K562 (cell line): ENCODE results near the gene TCP10L. TPM values are rescaled to one million over a fixed set of nuclear protein-coding genes. Genes with fewer than 3 reads are reported as not detected.

Experiments
- ATAC-seq: fragments of 200-7000 bp; cut with Tn5 transposase; 3 replicates; pipeline ENCODE4 v1.9.1; 2020; ENCODE audit warnings: moderate library complexity
- BruUV-seq: library from RNA; stranded (reverse); fragments of 400-500 nt; replicated peaks from 2 replicates; lab custom pipeline; 2021; lab: Mats Ljungman, UMichigan
- CTCF ChIA-PET: fragments of 300-600 bp; formaldehyde crosslinking; extraction: SDS; loops from one replicate; lab custom pipeline; 2021; ENCODE audit warnings: low intra/inter-chr PET ratio; lab: Yijun Ruan, JAX
- POLR2A ChIA-PET: fragments of 300-600, 350-650 bp; sonication (Branson Sonifier 250); formaldehyde crosslinking; extraction: SDS; loops from one replicate; lab custom pipeline; 2021; ENCODE audit warnings: antibody characterized with exemption, inconsistent platforms; lab: Yijun Ruan, JAX
- DNase-seq, 4 experiments: peaks; one replicate each; pipeline versions ENCODE4 v3.0.0 to v3.0.0-alpha.2; 2011 to 2018; ENCODE audit warnings: low spot score in 3 of 4, mixed read lengths in 3 of 4; ENCODE audit errors: extremely low read depth in 1 of 4
- FAIRE-seq: peaks from 2 replicates; lab custom pipeline; 2011; peaks lifted over from hg19 to GRCh38; lab: Jason Lieb, UNC
- H2AFZ ChIP-seq: 2 replicates; pipeline ENCODE4 v1.6.0; 2011; ENCODE audit warnings: low read depth, low read length, control low read depth, inconsistent platforms
- H3K27ac ChIP-seq: fragments of 200-600 bp; 3 replicates; pipeline ENCODE4 v1.8.0; 2011; ENCODE audit warnings: low read depth, mild to moderate bottlenecking, control low read depth, inconsistent platforms, low read length, moderate library complexity, mixed read lengths; ENCODE audit errors: extremely low read depth
- H3K27me3 ChIP-seq, 2 experiments: fragments of 300-600 bp in 1 of 2; 2 replicates in 1 of 2; 3 replicates in 1 of 2; pipeline versions ENCODE4 v1.6.0 to v1.8.0; 2011; ENCODE audit warnings: inconsistent platforms in 2 of 2, low read length in 2 of 2, mild to moderate bottlenecking in 1 of 2, mixed read lengths in 1 of 2, moderate library complexity in 1 of 2; ENCODE audit not compliant: control insufficient read depth in 2 of 2, insufficient read depth in 2 of 2
- H3K36me3 ChIP-seq: fragments of 300-600 bp; 3 replicates; pipeline ENCODE4 v1.8.0; 2011; ENCODE audit warnings: mild to moderate bottlenecking, low read length, inconsistent platforms; ENCODE audit not compliant: control insufficient read depth, insufficient read depth
- H3K4me1 ChIP-seq, 2 experiments: fragments of 200-600 bp in 1 of 2; replicated peaks in 1 of 2; 2 replicates in 1 of 2; 3 replicates in 1 of 2; pipeline versions ENCODE4 v1.5.1 to v1.8.0; 2011; ENCODE audit warnings: inconsistent platforms in 2 of 2, low read length in 2 of 2, mild to moderate bottlenecking in 1 of 2, mixed read lengths in 1 of 2, moderate library complexity in 1 of 2; ENCODE audit not compliant: control insufficient read depth in 2 of 2, insufficient read depth in 2 of 2
- H3K4me2 ChIP-seq: 2 replicates; pipeline ENCODE4 v1.6.1; 2011; ENCODE audit warnings: low read length, control low read depth, inconsistent platforms, mixed read lengths; ENCODE audit not compliant: insufficient read depth
- H3K4me3 ChIP-seq: fragments of 200-600 bp; sonication (generic), shearing (Covaris generic); 2 replicates; pipeline ENCODE4 v1.5.1; 2016; ENCODE audit warnings: control low read depth, inconsistent platforms
- H3K79me2 ChIP-seq: fragments of 200-600 bp; 3 replicates; pipeline ENCODE4 v1.8.0; 2011; ENCODE audit warnings: low read length, inconsistent platforms; ENCODE audit not compliant: control insufficient read depth, insufficient read depth
- H3K9ac ChIP-seq, 2 experiments: 2 replicates each; pipeline versions ENCODE4 v1.6.0 to v1.6.1; 2011; ENCODE audit warnings: low read depth in 2 of 2, low read length in 2 of 2, control low read depth in 1 of 2, inconsistent platforms in 1 of 2, mild to moderate bottlenecking in 1 of 2, mixed read lengths in 1 of 2; ENCODE audit not compliant: insufficient read depth in 1 of 2
- H3K9me1 ChIP-seq: one replicate; pipeline ENCODE4 v1.6.0; 2011; ENCODE audit warnings: inconsistent platforms, mild to moderate bottlenecking, low read length, moderate library complexity; ENCODE audit not compliant: control insufficient read depth, insufficient read depth
- H3K9me3 ChIP-seq: replicated peaks from 2 replicates; pipeline ENCODE4 v1.5.1; 2011; ENCODE audit warnings: low read depth, low read length, inconsistent platforms; ENCODE audit not compliant: control insufficient read depth, insufficient read depth
- H4K20me1 ChIP-seq: replicated peaks from 2 replicates; pipeline ENCODE4 v1.6.1; 2011; ENCODE audit warnings: low read length, inconsistent platforms, mixed read lengths; ENCODE audit not compliant: control insufficient read depth, insufficient read depth
- CBX1 ChIP-seq: sonication (generic); IDR thresholded peaks from 2 replicates; pipeline ENCODE4 v1.6.1; 2016; ENCODE audit warnings: antibody characterized with exemption, low read depth, mild to moderate bottlenecking
- E2F3 ChIP-seq: fragments of 250-450 bp; sonication (Bioruptor Pico); IDR thresholded peaks from 2 replicates; pipeline ENCODE4 v1.4.0; 2020; ENCODE audit warnings: mild to moderate bottlenecking
- GTF2F1 ChIP-seq: IDR thresholded peaks from 2 replicates; pipeline ENCODE4 v1.6.1; 2011; ENCODE audit warnings: low read depth, low read length, improper control_type of control experiment
- HDAC3 ChIP-seq: fragments of 450-650 bp; IDR thresholded peaks from 2 replicates; pipeline ENCODE4 v1.6.1; 2018; ENCODE audit warnings: borderline replicate concordance, mild to moderate bottlenecking, moderate library complexity; ENCODE audit not compliant: partially characterized antibody
- KAT2B ChIP-seq: IDR thresholded peaks from one replicate; pipeline ENCODE4 v1.6.1; 2012; ENCODE audit warnings: low read depth, mild to moderate bottlenecking, control low read depth, inconsistent platforms, low read length, moderate library complexity
- LARP7 ChIP-seq: fragments of 450-650 bp; IDR thresholded peaks from 2 replicates; pipeline ENCODE4 v1.6.1; 2016
- MED1 ChIP-seq: sonication (generic); formaldehyde crosslinking; IDR thresholded peaks from 2 replicates; pipeline ENCODE4 v1.8.1; 2023; ENCODE audit warnings: missing genetic modification reagents, borderline replicate concordance
- MIER1 ChIP-seq: fragments of 450-650 bp; IDR thresholded peaks from 2 replicates; pipeline ENCODE4 v1.6.1; 2016; ENCODE audit warnings: antibody characterized with exemption, mild to moderate bottlenecking, low read depth
- NBN ChIP-seq: fragments of 450-650 bp; IDR thresholded peaks from 2 replicates; pipeline ENCODE4 v1.6.1; 2016; ENCODE audit warnings: low read depth, mild to moderate bottlenecking
- TEAD1 ChIP-seq, 2 experiments: fragments of 450-650 bp in 1 of 2; sonication (generic) in 1 of 2; formaldehyde crosslinking; IDR thresholded peaks; 2 replicates each; pipeline versions ENCODE4 v1.4.0 to v1.8.0; 2020 to 2022; ENCODE audit warnings: mild to moderate bottlenecking in 2 of 2, missing genetic modification reagents in 1 of 2
- TGIF2 ChIP-seq: sonication (generic); formaldehyde crosslinking; IDR thresholded peaks from 2 replicates; pipeline ENCODE4 v1.8.1; 2022; ENCODE audit warnings: mild to moderate bottlenecking, missing genetic modification reagents, moderate library complexity
- XRCC4 ChIP-seq: IDR thresholded peaks from one replicate; pipeline ENCODE4 v1.6.1; 2011; ENCODE audit not compliant: insufficient read depth, insufficient read length; ENCODE audit errors: extremely low read depth
- ZEB2 ChIP-seq: fragments of 450-650 bp; IDR thresholded peaks from 2 replicates; pipeline ENCODE4 v1.6.1; 2016
- ZNF224 ChIP-seq: sonication (generic); formaldehyde crosslinking; IDR thresholded peaks from 2 replicates; pipeline ENCODE4 v1.8.0; 2022; ENCODE audit warnings: mild to moderate bottlenecking, missing genetic modification reagents
- ZNF311 ChIP-seq: fragments of 250-450 bp; sonication (Bioruptor Pico); IDR thresholded peaks from 2 replicates; pipeline ENCODE4 v1.4.0; 2020; ENCODE audit warnings: mild to moderate bottlenecking, moderate library complexity
- WGBS: fragments of 100-300 bp; shearing (Covaris generic); methylation state at CpG from one replicate; pipeline ENCODE4 v1.1.6; 2016; ENCODE audit warnings: low coverage, mixed read lengths; ENCODE audit not compliant: insufficient coverage; ENCODE audit errors: missing lambda C conversion rate; 5-methylcytosine and 5-hydroxymethylcytosine counted together
- in situ Hi-C: fragments of 300-500 bp; cut with MboI; formaldehyde crosslinking; loops from 4 replicates; pipeline ENCODE4 v1.15.0; 2018; ENCODE audit warnings: inconsistent platforms, mixed read lengths
- intact Hi-C: fragments of 100-400 bp; cut with micrococcal nuclease; formaldehyde crosslinking; loops from 2 replicates; pipeline ENCODE4 v1.14.2; 2022
- polyA plus RNA-seq, 8 experiments: library from polyadenylated mRNA; depleted of rRNA in 4 of 8; stranded (reverse) in 5 of 8; unstranded in 3 of 8; fragments of >200 nt; fragmentation: Nextera tagmentation in 2 of 8; fragmentation: Illumina TruSeq in 1 of 8; extraction: Ambion mirVana in 2 of 8; extraction: Trizol in 1 of 8; gene quantifications; 2 replicates each; pipeline versions ENCODE4 v1.2.1 to v1.2.3, GENCODE V29; 2011 to 2014; ENCODE audit warnings: inconsistent platforms in 1 of 8, missing spikeins in 1 of 8
- total RNA-seq, 7 experiments: library from RNA; depleted of rRNA in 6 of 7; stranded (reverse); fragments of >200 nt in 6 of 7; fragmentation: Illumina TruSeq in 2 of 7; extraction: Trizol in 2 of 7; gene quantifications; 2 replicates each; pipeline versions ENCODE4 v1.2.1 to v1.2.3, GENCODE V29; 2011 to 2021; ENCODE audit warnings: low replicate concordance in 1 of 7
- TF ChIP-seq, protein P1 (sequence below), 2 experiments: fragments of 200-800 bp in 1 of 2; sonication (Bioruptor generic) in 1 of 2; sonication (generic) in 1 of 2; formaldehyde crosslinking in 1 of 2; IDR thresholded peaks in 1 of 2; conservative IDR thresholded peaks in 1 of 2; 2 replicates each; pipeline versions ENCODE4 v1.5.0 to v1.6.1; 2016 to 2020; ENCODE audit warnings: missing compliant biosample characterization in 1 of 2, missing genetic modification characterization in 1 of 2, missing genetic modification reagents in 1 of 2
- TF ChIP-seq, protein P2 (sequence below): fragments of 450-650 bp; IDR thresholded peaks from 2 replicates; pipeline ENCODE4 v1.6.1; 2016; ENCODE audit warnings: borderline replicate concordance
- TF ChIP-seq, protein P3 (sequence below), 2 experiments: fragments of 450-650 bp; IDR thresholded peaks; 2 replicates each; pipeline ENCODE4 v1.6.1; 2016

TCP10L gene
- total and polyA plus RNA-seq, 9 of the 15 experiments (the other 6 are each of a cell fraction or from before 2014, with no cell fraction given): 0.34 to 0.91 (median 0.56) TPM; not detected in 2

DNA sequence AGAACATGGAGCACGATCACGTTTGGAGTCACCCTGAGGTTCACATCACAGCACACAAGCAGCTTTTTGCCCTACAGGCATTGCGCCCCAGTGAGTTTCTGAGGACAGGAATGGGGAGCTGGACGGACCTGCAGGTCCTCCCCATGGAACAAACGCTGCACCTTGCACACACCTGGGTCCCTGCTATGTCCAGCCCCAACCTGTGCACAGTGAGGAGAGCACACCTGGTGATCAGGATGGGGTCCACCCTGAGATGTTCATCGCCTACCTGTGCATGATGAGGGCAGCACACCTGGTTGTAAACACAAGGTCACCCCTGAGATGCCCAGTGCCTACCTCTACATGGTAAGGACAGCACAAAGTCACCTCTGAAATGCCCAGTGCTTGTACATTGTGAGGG lies 45.9 kb downstream of the TCP10L start (continued):
- TF ChIP-seq CBX1: no peak
- TF ChIP-seq, protein P1, sequence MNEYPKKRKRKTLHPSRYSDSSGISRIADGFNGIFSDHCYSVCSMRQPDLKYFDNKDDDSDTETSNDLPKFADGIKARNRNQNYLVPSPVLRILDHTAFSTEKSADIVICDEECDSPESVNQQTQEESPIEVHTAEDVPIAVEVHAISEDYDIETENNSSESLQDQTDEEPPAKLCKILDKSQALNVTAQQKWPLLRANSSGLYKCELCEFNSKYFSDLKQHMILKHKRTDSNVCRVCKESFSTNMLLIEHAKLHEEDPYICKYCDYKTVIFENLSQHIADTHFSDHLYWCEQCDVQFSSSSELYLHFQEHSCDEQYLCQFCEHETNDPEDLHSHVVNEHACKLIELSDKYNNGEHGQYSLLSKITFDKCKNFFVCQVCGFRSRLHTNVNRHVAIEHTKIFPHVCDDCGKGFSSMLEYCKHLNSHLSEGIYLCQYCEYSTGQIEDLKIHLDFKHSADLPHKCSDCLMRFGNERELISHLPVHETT (CRISPR knock-in tag; conservative IDR thresholded peaks at IDR 0.05 in 1 of 2, IDR thresholded peaks at IDR 0.05 in 1 of 2): no peak
- TF ChIP-seq E2F3 (CRISPR knock-in tag): no peak
- TF ChIP-seq ZNF311 (CRISPR knock-in tag): no peak
- no peak for TF ChIP-seq HDAC3
- no peak for TF ChIP-seq NBN
- TF ChIP-seq MED1: no peak
- TF ChIP-seq ZNF224 (CRISPR knock-in tag): no peak
- TF ChIP-seq, all 486 proteins: peak for 0

DNA sequence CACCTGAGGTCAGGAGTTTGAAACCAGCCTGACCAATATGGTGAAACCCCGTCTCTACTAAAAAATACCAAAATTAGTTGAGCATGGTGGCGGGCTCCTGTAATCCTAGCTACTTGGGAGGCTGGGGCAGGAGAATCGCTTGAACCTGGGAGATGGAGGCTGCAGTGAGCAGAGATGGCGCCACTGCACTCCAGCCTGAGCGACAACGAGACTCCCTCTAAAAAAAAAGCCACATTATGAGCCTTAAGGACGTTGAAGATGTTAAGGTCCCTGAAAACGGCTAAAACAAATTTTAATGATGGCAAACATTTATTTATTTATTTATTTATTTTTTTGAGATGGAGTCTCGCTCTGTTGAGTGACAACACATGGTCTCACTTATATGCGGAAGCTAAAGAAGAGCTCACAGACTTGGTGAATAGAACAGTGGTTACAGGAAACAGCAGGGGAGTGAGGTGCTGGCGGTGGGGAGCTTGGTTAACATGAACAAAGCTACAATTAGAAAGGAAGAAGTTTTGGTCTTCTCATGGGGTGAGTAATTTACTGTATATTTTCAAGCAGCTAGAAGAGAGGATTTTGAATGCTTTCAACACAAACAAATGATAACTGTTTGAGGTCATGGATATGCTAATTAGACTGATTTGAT lies 47.1 kb downstream of the TCP10L start:
- H3K4me3 ChIP-seq: no peak overlapping the region
- no peaks in the 10 kb centered on the region for H3K9me3 ChIP-seq
- H3K79me2 ChIP-seq: no peaks in the 10 kb centered on the region
- H3K4me1 ChIP-seq: no peaks in the 10 kb centered on the region; a peak in 2 of 5 replicates
- DNase-seq (no peak), FAIRE-seq (no peak), ATAC-seq (0 out of 3 replicates have a peak, but pooled peaks have one; percentile 29)
- BruUV-seq: no TSS peak
- in situ Hi-C loops (no loop called here), intact Hi-C loops (no loop called here)
- H3K27ac ChIP-seq: no peak overlapping the region
- 30% methylated on average over 11 of the region's 11 CpGs for WGBS
- POLR2A ChIA-PET: interaction anchor here (0.9 to 2.2 kb wide), 7 partner anchors 9 to 31 kb away, joined by 3 to 9 read pairs (median 4); no protein-coding TSS in a partner anchor
- no peak overlapping the region for H3K4me2 ChIP-seq
- H3K36me3 ChIP-seq: no peaks in the 10 kb centered on the region
- H4K20me1 ChIP-seq: no peaks in the 10 kb centered on the region
- H3K9ac ChIP-seq: no peak overlapping the region
- H2AFZ ChIP-seq: peak overlapping the region; percentile 57
- peaks cover 0 to 6% of the 10 kb centered on the region in 2 experiments; a peak in 3 of 5 replicates for H3K27me3 ChIP-seq
- no peaks in the 10 kb centered on the region for H3K9me1 ChIP-seq
- CTCF ChIA-PET: no interaction called here
- TF ChIP-seq, protein P2, sequence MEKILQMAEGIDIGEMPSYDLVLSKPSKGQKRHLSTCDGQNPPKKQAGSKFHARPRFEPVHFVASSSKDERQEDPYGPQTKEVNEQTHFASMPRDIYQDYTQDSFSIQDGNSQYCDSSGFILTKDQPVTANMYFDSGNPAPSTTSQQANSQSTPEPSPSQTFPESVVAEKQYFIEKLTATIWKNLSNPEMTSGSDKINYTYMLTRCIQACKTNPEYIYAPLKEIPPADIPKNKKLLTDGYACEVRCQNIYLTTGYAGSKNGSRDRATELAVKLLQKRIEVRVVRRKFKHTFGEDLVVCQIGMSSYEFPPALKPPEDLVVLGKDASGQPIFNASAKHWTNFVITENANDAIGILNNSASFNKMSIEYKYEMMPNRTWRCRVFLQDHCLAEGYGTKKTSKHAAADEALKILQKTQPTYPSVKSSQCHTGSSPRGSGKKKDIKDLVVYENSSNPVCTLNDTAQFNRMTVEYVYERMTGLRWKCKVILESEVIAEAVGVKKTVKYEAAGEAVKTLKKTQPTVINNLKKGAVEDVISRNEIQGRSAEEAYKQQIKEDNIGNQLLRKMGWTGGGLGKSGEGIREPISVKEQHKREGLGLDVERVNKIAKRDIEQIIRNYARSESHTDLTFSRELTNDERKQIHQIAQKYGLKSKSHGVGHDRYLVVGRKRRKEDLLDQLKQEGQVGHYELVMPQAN: no peak
- TF ChIP-seq LARP7: no peak
- TF ChIP-seq KAT2B: no peak
- TF ChIP-seq XRCC4: no peak
- TF ChIP-seq TGIF2: no peak
- TF ChIP-seq MIER1: no peak
- TF ChIP-seq TEAD1 (CRISPR knock-in tag; IDR thresholded peaks at IDR 0.05): no peak
- TF ChIP-seq, protein P3, sequence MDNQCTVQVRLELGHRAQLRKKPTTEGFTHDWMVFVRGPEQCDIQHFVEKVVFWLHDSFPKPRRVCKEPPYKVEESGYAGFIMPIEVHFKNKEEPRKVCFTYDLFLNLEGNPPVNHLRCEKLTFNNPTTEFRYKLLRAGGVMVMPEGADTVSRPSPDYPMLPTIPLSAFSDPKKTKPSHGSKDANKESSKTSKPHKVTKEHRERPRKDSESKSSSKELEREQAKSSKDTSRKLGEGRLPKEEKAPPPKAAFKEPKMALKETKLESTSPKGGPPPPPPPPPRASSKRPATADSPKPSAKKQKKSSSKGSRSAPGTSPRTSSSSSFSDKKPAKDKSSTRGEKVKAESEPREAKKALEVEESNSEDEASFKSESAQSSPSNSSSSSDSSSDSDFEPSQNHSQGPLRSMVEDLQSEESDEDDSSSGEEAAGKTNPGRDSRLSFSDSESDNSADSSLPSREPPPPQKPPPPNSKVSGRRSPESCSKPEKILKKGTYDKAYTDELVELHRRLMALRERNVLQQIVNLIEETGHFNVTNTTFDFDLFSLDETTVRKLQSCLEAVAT (IDR thresholded peaks at IDR 0.05): no peak
- no peak for TF ChIP-seq GTF2F1
- no peak for TF ChIP-seq ZEB2
